ENCODE results near the gene PDZRN3.

Gene PDZRN3

DNA sequence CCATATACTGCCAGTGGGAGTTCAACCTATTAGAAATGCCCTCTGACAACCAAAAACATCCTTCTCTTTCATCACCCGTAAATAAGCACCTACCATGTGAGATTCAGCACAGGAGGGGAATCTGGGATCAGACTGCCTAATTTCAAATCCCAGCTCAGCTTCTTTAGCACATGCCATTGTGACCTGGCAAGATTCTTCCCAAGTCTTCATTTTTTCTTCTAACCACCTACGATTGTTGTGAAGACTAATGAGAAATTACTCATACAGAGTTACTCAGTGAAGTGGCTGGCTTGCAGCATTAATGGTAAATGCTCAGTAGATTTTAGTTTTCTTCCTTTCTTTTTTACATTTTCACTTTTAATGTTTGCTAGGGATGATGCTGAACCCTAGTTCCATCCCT is 176.7 kb downstream of the PDZRN3 start:
- no peak for DNase-seq

DNA sequence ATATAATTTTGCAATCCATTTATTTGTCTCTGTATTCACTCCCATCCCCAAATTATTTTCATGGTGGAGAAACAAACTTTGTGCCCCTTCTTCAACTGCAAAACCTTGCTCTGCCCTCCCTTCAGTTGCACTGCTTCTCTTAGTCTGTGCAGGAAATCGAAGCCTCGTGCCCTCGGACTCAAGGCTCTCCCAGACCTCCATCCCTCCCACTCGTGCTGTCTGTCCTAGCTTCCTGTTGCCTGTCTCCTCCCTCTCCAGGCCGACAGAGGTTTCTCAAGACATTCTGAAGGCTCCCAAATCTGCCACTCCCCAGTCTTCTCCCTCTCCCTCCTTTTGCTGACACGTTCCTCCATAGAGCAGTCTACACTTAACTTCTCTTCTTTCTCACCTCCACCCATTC is 177.6 kb downstream of the PDZRN3 start:
- no peak for DNase-seq

DNA sequence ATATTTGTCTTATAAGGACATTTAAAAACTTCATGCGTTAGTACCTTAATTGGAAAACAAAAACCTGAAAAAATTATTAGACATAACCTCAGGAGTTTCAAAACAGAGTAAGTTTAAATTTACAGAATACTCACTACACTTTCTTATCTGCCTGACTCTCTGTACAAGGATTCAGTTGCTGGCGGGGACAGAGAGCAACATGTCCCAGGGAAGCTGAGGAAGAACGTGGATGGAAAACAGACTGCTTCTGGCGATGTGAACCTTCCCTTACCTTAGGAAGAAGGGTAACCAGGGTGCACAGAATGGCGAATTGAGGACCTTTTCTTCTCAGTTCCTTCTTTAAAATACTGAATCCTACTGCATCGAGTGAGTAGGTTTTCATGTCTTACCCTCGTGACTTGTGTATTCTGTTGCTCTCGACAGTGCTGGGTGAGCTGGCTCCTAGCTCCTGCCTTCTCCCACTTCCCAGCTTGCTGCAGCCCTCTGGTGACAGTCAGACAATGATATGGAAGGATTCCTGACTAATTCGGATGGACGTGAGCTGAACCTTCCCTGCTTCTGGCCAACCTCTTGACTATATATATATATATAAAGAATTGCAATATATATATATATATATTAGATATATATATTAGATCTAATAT is 178.2 kb downstream of the PDZRN3 start:
- no peak for DNase-seq

DNA sequence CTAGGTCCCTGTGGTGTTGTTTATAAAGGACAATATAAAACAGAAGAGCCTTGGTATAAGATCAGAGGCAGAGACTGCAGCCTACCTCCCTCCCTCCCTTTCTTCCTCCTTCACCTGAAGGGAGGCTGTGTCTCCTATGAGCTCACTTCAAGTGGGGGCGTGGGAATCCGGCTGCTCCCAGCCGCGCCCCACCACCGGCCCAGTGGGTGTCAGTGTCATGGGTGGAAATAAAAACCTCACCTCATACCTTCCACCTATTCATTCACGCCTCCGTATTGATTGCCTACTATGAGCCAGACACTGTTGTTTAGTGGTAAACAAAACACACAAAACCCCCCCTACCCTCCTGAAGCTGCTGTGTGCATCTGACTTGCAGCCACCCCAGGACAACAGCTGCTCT is 181.9 kb downstream of the PDZRN3 start:
- DNase-seq, result no peak

DNA sequence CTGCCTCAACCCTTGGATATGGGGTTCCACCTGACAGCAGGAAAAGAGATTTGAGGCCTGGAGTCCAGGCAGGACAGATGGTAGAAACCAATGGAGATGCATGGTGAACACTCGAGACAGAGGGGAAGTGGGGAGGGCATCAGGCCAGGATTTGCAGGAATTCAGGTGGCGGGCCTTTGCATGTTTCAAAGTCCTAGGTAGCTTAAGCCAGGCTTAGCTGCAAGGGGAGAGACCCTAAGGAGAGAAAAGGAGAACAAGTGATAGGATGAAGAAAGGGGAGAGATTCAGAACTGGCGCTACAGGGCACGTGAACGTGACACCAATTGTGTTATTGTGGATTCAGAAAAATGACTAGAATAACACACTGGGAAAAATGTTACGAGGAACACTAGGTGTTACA is 182.6 kb downstream of the PDZRN3 start:
- DNase-seq, result no peak

DNA sequence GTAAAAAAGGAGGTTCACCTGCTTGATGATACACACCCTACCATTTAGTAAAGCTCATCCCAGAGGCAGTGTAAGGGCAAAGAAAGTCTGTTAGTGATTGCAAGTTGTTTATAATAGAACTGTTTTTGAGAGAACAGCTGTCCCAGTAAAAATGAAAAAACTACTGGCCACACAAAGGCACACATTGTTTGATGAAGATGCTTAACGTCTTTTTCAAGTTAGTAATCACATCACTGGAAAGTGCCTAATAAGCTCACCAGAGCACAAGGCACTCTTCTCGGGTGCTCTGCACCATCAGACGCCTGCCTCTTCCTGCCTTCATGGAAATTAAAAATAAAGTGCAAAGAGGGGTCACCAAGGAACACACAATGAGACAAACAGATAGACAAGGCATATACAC is 186.9 kb downstream of the PDZRN3 start:
- no peak for DNase-seq

DNA sequence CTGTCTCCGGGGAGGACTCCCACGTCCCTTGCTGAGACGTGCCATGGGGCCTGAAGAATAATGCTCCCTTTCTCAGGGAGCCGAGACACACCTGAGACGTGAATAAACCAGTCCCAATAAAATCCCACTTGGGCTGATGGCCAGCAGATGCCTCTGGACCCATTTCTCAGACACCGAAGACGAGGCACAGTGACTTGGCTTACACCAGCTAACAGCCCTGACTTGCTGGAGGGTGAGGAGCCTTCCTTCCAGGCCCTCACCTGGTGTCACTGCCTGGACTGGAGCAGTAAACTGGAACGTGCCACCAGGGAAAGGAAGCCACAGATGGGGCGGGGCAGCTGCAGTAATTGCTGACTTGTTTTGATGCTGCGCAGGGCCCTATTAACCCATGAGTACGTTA is 189.7 kb downstream of the PDZRN3 start:
- no peak for DNase-seq

DNA sequence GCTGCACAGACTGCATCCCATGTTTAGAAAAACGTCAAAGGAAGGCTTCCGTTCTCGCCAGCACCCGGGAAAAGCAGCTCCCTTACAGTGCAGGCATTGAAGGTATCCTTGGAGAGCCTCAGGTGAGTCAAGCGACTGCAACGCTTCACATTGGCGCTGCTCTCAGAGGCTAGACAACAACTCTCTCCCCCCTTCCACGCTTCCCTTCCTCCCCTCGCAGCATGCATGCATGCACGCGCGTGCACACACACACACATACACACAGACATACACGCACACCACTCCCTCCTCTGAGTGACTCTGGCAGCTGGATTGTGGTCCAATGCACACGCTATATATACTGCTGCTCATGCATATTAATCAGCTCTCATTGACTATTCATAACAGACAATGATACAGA is 191.1 kb downstream of the PDZRN3 start:
- DNase-seq, result no peak

DNA sequence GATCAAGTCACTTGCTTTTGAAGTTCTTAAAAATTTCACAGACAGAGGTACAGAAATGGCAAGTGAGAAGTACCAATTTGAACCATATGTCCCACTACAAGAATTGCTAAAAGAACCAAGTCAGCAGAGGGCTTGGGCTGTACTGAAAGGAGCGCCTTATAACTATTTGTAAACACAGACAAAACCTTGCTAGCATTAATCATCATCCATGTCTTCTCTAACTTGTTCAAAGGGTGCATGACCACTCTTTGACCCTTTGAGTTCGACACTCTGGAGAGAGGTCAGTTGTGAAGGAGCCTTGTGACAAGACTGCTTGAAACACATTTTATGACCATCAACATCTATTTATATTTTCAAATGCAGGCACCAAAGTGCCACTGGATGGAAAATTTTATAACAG is 191.7 kb downstream of the PDZRN3 start:
- DNase-seq, result no peak

DNA sequence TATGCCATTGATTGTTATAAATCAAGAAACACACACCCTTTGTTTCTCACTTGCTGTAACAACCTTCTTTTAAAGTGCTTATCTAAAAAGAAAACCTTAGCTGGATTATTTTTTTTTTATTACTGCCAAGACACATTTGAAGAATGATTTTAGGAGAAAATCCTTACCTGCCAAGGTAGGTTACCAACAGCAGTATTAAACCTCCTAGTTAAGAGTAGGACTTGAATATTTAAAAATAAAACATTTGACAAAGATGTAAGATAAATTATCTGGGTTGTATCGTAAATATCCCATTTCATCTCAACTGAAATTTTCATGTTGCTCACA is 192.1 kb downstream of the PDZRN3 start:
- DNase-seq, result no peak

DNA sequence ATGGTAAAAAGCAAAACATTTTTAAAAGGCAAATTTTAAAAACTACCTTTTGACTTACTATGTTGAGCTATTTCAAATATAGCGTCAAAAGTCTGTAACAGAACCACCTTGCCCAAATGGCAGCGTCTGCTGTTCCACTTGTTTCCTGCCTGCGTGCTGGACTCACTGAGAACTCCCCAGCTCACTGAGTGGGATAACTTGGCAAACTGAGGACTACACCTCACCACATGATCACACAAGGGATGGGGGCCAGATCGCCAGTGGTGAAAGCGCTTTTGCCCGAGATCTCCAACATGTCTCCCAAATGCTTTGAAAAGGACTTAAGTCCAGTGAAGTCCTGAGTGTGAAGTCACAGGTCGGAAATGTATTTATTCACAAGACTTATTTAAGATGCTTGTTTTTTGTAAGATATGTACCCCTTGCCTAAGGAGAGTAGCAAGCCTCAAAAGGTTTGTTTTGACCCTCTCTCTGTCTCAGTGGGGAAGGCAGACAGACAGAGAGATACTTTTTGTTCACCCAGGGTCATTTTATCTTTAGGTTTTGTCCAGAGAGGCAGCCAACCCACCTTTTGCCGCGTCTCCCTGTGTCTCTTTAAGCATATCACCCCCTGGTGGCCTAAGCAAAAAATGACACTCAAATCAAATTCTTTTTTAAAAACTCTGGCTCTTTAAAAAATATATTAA is 192.6 kb downstream of the PDZRN3 start:
- peak; percentile 21 to 35 for DNase-seq

DNA sequence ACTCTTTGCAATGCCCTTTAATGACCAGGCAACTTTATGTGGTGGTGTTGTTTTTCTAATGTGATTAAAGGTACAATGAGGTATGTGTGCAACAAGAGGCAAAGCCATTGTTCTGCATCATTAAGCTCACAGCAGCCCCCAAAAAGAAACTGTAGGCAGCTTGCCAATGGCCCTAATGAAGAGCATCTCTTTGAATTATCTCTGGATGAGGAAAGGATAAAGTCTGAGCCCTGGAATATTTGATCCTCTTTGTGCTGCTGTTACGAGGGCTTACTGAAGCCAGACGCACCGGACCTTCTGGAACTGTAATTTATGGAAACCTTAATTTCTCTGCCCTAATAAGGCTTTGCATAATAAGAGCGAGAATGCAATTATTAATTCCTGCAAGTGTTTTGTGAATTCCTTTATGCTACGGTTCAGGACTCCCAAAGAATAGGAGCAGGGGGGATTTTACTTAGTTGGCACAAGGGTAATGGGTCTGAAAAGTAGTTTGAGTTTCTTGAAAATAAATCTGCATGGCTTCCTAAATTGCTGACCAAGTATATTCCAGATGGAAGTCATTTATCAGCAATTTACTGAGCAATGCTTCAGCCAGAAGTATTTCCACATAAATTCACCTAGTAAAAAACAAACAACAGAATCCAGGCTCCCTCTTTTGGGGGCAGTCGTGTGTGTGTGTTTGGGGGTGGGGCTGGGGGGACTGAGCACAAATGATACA is 193.4 kb downstream of the PDZRN3 start:
- DNase-seq, result no peak

DNA sequence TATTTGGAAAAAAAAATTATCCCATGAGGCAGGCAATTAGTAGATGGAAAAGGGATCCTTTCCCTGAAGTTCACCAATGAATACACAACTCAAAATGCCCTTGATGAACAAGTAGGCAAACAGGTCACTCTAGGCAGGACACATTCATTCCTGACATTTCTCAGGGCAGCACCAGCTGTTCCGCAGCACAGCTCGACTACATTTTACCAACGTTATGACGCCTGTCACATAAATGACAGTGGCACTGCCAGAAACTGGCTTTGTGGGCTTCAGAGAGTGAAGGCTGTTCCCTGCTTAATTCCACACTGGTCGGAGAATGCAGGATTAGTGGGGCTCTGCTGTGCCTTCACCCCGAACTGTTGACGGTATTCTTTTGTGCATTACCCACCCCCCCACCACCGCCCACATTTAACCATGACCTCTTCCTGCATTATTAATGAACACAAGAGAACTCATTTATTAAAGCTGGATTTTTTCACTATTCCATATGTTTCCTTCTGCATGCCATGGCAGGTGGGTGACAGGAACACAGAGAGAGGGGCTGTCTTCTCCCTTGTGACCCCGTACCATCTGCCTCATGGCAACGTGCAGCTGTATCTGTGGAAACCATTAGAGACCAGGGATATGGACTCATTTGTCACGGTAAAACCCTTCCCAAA is 197.6 kb downstream of the PDZRN3 start:
- DNase-seq, result no peak

DNA sequence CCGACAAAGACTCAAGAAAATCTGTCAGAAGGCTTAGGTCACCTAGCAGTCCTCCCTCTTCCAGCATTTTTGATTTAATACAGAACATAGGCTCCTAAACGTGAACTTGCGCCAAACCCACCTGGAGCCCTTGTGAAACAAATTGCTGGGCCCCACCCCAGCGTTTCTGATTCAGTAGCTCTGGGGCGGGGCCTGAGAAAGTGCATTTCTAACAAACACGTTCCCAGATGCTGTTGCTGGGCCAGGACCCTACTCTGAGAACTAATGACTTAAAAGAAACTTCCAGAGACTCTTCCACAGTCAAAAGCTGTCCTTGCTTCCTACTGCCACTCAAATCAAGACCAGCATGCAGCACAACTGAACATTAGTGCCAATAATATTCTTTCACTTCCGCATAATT is 198.1 kb downstream of the PDZRN3 start:
- no peak for DNase-seq

DNA sequence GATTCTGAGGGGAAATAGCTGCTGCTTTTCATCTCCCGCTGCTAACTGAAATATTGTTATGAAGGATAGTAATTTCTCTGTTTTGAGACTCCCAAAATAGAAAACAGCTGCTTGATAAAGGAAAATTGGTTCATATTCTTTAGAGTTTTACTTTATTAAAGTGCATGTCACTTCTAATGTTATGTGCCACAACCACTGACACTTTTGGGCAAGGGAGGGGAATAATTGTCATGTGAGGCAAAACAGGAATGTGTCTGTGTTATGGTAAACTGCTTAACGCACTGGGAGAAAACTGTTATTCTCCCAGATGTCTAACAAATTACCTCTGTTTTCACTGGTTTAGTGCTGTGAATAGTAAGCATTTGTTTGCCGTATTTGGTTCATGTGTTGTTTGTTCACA is 201.6 kb downstream of the PDZRN3 start:
- no peak for DNase-seq

DNA sequence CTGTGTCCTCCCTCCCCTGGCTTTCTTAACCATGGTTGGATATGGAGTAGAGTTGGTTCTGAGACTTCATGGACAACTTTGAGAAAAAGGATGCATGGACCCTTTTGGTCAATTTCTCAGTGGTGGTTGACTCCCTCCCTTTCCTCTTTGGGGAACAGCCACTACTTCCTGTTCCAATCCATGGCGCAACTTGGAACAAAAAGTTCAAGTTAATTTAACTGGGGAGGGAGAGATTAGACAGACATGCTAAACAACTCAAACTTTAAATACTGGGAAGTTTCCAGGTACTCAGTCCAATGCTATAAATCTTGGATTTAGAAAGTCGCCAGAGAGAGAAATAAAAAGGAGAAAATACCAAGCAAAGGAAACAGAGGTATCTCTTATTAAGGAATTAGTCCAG is 202.2 kb downstream of the PDZRN3 start:
- no peak for DNase-seq

DNA sequence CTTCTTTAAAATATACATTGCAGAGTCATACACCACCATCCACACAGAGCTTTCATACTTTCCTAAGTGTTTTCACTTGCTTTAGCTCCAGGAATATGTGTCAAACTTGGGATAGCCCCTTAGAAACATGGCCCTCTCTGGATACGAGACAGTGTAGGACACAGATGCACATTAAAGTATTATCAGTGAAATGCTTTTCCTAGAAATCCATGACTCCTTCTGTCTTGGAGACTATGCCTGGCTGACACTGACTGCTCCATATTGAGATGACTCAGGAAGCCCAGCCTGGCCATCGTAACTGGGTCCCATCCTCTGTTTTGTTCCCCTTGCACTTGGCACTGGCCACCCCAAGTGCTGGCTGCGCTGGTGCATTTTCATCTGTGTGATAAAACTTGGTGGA is 204.8 kb downstream of the PDZRN3 start:
- no peak for DNase-seq

DNA sequence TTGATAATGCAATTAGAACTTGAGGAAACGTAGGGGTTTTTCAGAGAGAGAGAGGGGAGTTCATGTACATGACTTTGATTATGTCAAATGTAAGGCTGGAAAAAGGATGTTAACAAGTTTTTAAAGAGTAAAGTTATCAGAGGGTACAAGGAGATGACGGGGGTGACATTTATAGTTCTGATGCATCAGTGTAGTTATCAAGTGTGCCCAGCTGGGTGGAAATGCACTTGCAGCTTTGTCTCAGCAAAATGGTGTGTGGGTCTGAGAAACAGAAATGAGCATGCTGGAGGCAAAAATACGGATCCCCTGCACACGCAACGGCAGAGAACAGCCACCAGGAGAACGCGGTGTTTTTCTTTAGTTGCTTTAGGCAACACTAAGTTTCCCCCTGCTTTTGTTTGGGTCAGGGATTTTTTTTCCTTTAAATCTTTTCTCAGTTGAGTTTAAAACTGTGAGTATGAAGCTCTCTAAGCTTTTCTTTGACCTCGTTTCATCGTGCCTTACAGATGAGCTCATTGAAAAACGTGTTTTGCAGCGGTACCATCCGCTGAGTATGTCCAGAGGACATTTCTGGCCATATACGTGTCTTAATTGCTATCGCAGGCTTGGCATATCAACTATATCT is 205.4 kb downstream of the PDZRN3 start:
- no peak for DNase-seq

DNA sequence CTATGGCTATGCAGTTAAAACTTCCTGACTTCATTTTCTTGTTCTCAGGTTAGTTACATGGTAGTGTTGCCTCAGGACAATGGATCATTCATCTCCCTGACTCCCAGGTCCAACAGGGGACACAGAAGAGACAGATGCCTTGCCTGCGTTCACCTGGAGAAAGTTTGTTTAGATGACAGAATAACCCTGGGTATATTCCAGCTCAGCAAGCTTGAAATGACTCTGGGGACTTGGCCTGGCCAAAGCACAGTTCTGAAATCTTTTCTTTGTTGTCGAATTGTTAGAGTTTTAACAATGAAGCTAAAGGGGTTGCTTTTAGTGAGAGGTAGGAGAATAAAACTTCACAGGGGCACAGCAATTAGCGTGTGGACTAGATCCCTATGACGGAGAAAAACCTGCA is 206.1 kb downstream of the PDZRN3 start:
- DNase-seq, result no peak

DNA sequence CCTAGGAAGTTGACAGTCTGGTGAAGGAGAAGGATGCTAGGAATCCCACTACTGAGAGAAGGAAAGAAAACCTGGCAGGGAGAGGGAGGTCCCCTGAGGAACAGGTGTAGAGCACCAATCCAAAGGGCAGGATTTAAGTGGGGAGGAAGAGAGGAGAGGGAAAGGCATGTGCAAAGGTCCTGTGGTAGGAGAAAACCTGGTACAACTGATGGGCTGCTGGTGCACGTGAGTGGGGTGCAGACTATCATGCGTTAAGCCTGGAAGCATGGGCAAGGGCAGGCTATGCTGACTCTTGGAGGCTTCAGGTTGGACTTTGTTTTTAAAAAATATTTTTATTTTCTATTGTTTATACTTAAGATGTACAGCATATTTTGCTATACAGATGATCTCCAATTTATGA is 209.6 kb downstream of the PDZRN3 start:
- no peak for DNase-seq

DNA sequence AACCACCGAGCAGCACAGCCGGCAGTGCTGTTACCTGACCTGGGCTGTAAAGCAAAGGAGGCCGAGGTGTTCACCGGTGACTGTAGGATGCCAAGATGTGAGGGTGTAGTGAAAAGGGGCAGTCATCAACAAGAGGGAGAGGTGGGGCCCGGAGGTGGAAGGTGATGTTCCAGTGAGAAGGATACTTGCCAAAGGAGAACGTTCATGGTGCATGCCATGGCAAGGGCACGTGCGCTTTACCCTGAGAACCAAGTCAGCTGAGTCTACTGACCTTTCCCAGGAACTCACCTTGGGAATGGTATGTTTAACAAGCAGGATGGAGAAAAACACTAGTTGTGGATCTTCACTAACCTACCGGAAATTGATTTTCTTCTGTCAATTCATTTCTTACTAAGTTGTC is 211.1 kb downstream of the PDZRN3 start:
- no peak for DNase-seq

DNA sequence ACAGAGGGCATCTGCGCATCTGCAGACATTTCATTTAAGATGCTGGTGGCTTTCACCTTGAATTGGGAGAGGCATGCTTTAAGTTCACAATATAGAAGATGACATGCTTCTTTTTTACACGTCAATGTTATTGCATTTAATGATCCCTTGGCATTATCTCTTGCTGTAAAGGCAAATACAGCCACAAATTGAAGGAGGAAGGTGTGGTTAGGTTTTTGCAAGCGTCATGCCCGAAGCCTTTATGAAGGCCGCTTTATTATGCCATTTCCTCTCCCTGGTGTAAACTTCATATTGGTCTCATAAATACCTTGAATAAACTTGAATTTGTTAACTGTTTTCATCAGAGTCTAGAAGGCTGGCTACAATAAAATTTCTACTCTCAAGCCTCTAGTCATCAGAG is 212.7 kb downstream of the PDZRN3 start:
- no peak for DNase-seq

DNA sequence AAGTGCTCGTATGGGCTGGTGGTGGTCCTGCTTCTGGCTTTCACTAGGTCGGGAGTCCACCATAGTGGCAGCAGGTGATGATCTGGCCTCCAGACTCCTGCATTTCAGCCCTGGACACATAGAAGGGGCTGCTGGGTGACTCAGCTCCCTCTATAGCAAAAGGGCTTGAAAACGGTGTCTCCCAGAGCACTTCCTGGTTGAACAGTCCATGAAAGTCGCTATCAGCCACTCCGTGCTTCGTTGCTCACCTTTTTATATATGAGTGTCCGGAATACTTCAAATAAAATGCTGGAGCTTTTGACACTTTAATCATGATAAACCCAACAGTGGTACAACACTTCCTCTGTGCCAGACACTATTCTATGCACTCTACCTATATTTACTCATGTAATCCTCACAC is 213.2 kb downstream of the PDZRN3 start:
- no peak for DNase-seq
